Activated CD4-positive, alpha-beta T cell treated with anti-CD3 and anti-CD28 coated beads, Interleukin-2, amount 10 ng/mL, durations not matched to agents 24 days and 14 days (primary cell): ENCODE measurements around the gene TADA2B. TPM values are rescaled to one million over a fixed set of nuclear protein-coding genes. Genes with fewer than 3 reads are reported as not detected.

Experiments used
- DNase-seq: peaks from one replicate; pipeline ENCODE4 v3.0.0; 2022
- H3K27ac Mint-ChIP-seq: one replicate; pipeline ENCODE4 v1.8.0; 2022; ENCODE audit warnings: mild to moderate bottlenecking, mixed read lengths
- H3K27me3 Mint-ChIP-seq: one replicate; pipeline ENCODE4 v1.8.0; 2022; ENCODE audit warnings: mixed read lengths
- H3K36me3 Mint-ChIP-seq: one replicate; pipeline ENCODE4 v1.8.0; 2022; ENCODE audit warnings: low read depth, mild to moderate bottlenecking, mixed read lengths
- H3K4me1 Mint-ChIP-seq: one replicate; pipeline ENCODE4 v1.8.0; 2021; ENCODE audit warnings: mixed read lengths
- H3K4me3 Mint-ChIP-seq: one replicate; pipeline ENCODE4 v1.8.0; 2022; ENCODE audit warnings: mild to moderate bottlenecking, moderate library complexity, mixed read lengths
- H3K9me3 Mint-ChIP-seq: one replicate; pipeline ENCODE4 v1.8.0; 2021; ENCODE audit warnings: mixed read lengths
- intact Hi-C: fragments of 100-400 bp; cut with micrococcal nuclease; formaldehyde crosslinking; loops from one replicate; pipeline ENCODE4 v1.15.1; 2023
- total RNA-seq: library from RNA; stranded (reverse); gene quantifications from 2 replicates; pipeline ENCODE4 v1.2.3, GENCODE V29; 2022

TADA2B gene
- 12.9 and 13.3 TPM in 2 replicates for total RNA-seq

DNA sequence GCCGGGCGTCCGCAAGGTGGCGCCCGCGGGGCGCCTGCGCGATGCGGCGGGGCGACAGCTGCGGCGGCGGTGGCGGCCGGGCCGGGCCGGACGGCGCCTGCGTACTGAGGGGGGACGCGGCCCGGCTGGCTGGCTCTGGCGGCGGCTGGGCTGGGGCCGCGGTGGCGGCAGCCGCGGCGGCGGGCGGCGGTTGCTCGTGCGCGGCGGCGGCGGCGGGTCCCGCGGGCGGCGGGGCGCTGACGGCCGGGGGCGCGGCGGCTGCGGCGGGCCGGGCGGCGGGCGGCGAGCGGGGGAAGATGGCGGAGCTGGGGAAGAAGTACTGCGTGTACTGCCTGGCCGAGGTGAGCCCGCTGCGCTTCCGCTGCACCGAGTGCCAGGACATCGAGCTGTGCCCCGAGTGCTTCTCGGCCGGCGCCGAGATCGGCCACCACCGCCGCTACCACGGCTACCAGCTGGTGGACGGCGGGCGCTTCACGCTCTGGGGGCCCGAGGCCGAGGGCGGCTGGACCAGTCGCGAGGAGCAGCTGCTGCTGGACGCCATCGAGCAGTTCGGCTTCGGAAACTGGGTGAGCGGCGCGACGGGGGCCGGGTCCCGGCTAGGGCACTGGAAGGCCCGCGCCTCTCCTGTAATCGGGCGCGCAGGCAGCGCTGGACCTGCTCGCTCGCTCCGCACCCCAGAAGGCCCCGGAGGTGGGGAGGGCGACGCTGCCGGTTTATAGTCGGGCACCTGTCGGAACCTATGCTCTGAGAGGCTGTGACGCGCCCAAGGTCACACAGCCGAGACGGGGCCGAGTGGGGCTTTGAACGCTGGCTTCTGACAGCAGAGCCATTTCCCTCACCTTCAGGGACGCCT lies at the start of gene TADA2B:
Gene TADA2B, plus strand, starts transcription at position 89 of the 853 bp plus-strand sequence. Its CDS starts 208 bp downstream, at position 297.
- H3K27me3 Mint-ChIP-seq: peaks cover 12% of the 10 kb centered on the region

GRCh38 chr4:6996481-6996880 lies 46.7 kb upstream of the TADA2B start:
- intact Hi-C loops: no loop called here
- Mint-ChIP-seq H3K4me1 (peaks cover 50% of the 10 kb centered on the region), H3K27ac (no peak overlapping the region), H3K36me3 (peaks cover 47% of the 10 kb centered on the region), H3K27me3 (no peaks in the 10 kb centered on the region), H3K4me3 (no peak overlapping the region), H3K9me3 (no peaks in the 10 kb centered on the region)
- DNase-seq: no peak

More for the DNA sequence above, at the start of gene TADA2B:
- Mint-ChIP-seq H3K4me3 (peak within 1 kb of the TSS; percentile 97), H3K9me3 (no peaks in the 10 kb centered on the region), H3K36me3 (peaks cover 7% of the 10 kb centered on the region), H3K27ac (peak within 1 kb of the TSS; percentile 89), H3K4me1 (peaks cover 41% of the 10 kb centered on the region)
- intact Hi-C loops: loop anchor here (1.0 to 5.0 kb wide), 4 partner anchors 25 to 146 kb away; partner anchors contain the start of gene GRPEL1
- peak; percentile 86 for DNase-seq

GRCh38 chr4:6999172-7000086 lies 43.7 kb upstream of the TADA2B start:
- peaks cover 35% of the 10 kb centered on the region for H3K4me1 Mint-ChIP-seq
- intact Hi-C loops: no loop called here
- H3K27ac Mint-ChIP-seq: peak overlapping the region; percentile 91
- H3K9me3 Mint-ChIP-seq: no peaks in the 10 kb centered on the region
- peak overlapping the region; percentile 73 for H3K4me3 Mint-ChIP-seq
- peak; percentile 85 for DNase-seq
- no peaks in the 10 kb centered on the region for H3K27me3 Mint-ChIP-seq
- H3K36me3 Mint-ChIP-seq: peaks cover 59% of the 10 kb centered on the region

DNA sequence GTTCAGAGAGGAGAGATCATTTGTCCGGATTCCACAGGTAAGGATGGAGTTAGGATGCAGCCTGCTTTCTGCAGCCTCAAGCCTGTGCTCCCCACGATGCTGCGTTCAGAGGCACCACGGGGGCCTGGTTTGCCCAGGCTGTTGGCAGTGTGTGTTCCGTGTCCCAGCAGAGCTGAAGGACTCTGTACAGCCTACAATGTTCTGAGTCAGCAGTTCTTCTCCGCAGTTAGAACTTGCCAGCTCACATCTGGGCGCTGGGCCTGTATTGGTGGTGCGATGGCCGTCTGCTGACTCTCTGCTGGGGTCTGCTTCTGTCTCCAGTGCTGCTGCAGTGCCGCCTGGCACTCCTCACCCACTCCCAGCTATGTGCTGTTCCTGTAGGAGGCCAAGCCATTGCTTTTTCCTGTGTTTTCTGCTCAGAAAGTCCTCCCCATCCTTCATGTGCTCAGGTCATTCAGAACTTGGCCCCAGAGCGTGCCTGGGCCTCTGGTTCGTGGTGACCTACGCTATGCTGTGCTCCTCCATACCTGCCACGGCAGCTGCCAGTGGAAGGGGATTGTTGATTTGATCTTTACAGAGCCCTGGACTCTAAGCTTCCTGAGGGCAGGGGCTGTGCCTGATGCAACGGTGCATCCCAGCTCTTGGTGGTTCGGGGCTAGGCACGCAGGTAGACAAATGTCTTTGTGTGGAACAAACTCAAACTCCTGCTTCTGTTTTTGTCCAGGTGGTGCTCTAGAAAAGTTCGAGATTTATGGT lies 42.6 kb upstream of the TADA2B start:
- intact Hi-C loops: no loop called here
- H3K36me3 Mint-ChIP-seq: peaks cover 59% of the 10 kb centered on the region
- H3K4me3 Mint-ChIP-seq: peak overlapping the region; percentile 18
- peak overlapping the region; percentile 91 for H3K27ac Mint-ChIP-seq
- H3K9me3 Mint-ChIP-seq: no peaks in the 10 kb centered on the region
- DNase-seq: no peak
- H3K4me1 Mint-ChIP-seq: peaks cover 35% of the 10 kb centered on the region
- H3K27me3 Mint-ChIP-seq: no peaks in the 10 kb centered on the region

- peaks cover 62% of the 10 kb centered on the region for H3K36me3 Mint-ChIP-seq
- H3K4me3 Mint-ChIP-seq: no peak overlapping the region
- no peak overlapping the region for H3K27ac Mint-ChIP-seq
Measured at GRCh38 chr4:7001271-7001670, 41.9 kb upstream of the TADA2B start.

GRCh38 chr4:7002336-7002735 lies 40.8 kb upstream of the TADA2B start:
- H3K36me3 Mint-ChIP-seq: peaks cover 65% of the 10 kb centered on the region
- H3K27ac Mint-ChIP-seq: peak overlapping the region; percentile 39
- no peak for DNase-seq
- intact Hi-C loops: no loop called here
- H3K9me3 Mint-ChIP-seq: no peaks in the 10 kb centered on the region
- H3K4me3 Mint-ChIP-seq: no peak overlapping the region
- H3K4me1 Mint-ChIP-seq: peaks cover 39% of the 10 kb centered on the region
- H3K27me3 Mint-ChIP-seq: no peaks in the 10 kb centered on the region

More at GRCh38 chr4:7001271-7001670, 41.9 kb upstream of the TADA2B start:
- no peaks in the 10 kb centered on the region for H3K9me3 Mint-ChIP-seq
- no peak for DNase-seq
- intact Hi-C loops: no loop called here
- H3K4me1 Mint-ChIP-seq: peaks cover 37% of the 10 kb centered on the region
- H3K27me3 Mint-ChIP-seq: no peaks in the 10 kb centered on the region

DNA sequence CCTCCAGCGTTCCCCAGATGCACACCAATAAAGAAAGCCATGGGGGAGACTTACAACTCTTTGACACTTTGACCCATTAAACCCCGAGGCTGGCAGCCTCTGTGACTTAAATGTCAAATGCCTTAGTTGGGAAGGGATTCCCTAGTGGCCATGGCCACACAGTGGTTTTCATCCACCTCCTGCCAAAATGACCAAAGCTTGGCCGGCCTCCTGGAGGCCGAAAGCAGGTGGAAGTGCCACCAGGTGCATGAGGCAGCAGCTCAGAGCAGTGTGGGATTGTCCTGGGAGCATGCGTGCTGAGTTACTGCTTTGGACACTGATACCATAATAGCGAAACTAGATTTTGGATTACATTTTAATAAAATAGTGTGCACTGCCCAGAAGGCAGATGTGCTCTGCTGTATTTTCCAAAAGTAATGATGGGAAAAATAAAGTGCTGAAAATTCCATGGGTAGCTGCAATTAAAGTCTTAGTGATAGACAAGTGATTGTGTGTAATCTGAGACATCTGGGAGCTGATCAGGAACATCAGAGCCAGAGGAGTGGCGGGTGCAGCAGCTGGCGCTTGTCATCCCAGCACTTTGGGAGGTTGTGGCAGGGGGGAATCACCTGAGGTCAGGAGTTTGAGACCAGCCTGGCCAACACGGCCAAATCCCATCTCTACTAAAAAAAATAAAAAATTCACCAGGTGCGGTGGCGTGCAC lies 39.8 kb upstream of the TADA2B start:
- intact Hi-C loops: no loop called here
- peaks cover 69% of the 10 kb centered on the region for H3K36me3 Mint-ChIP-seq
- no peaks in the 10 kb centered on the region for H3K27me3 Mint-ChIP-seq
- no peak for DNase-seq
- no peak overlapping the region for H3K27ac Mint-ChIP-seq
- no peak overlapping the region for H3K4me3 Mint-ChIP-seq
- peaks cover 35% of the 10 kb centered on the region for H3K4me1 Mint-ChIP-seq
- H3K9me3 Mint-ChIP-seq: no peaks in the 10 kb centered on the region

DNA sequence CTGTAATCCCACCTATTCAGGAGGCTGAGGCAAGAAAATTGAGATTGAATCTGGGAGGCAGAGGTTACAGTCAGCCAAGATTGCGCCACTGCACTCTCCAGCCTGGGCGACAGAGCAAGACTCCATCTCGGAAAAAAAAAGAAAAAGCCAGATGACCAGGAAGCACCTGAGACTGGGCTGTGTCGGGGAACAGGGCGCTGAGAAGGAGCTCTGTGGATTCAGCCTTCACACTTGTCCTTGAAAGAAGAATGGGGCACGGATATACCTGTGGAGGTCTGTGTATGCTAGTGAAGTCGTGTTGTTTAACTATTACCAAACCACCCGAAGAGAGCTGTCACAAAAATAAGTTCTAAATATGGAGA lies 39.3 kb upstream of the TADA2B start:
- no peak for DNase-seq

GRCh38 chr4:7004331-7004730 lies 38.8 kb upstream of the TADA2B start:
- intact Hi-C loops: no loop called here
- Mint-ChIP-seq H3K27me3 (no peaks in the 10 kb centered on the region), H3K4me1 (peaks cover 25% of the 10 kb centered on the region), H3K4me3 (no peak overlapping the region), H3K36me3 (peaks cover 66% of the 10 kb centered on the region), H3K9me3 (no peaks in the 10 kb centered on the region), H3K27ac (peak overlapping the region; percentile 3)
- DNase-seq: no peak

More for the DNA sequence above, 39.3 kb upstream of the TADA2B start:
- H3K4me3 Mint-ChIP-seq: no peak overlapping the region
- H3K4me1 Mint-ChIP-seq: peaks cover 30% of the 10 kb centered on the region
- H3K9me3 Mint-ChIP-seq: no peaks in the 10 kb centered on the region
- intact Hi-C loops: no loop called here
- H3K27me3 Mint-ChIP-seq: no peaks in the 10 kb centered on the region
- H3K36me3 Mint-ChIP-seq: peaks cover 68% of the 10 kb centered on the region
- no peak overlapping the region for H3K27ac Mint-ChIP-seq

- H3K4me1 Mint-ChIP-seq: peaks cover 14% of the 10 kb centered on the region
Measured at GRCh38 chr4:7005571-7005970, 37.6 kb upstream of the TADA2B start.

GRCh38 chr4:7006411-7006810 lies 36.8 kb upstream of the TADA2B start:
- intact Hi-C loops: no loop called here
- peaks cover 65% of the 10 kb centered on the region for H3K36me3 Mint-ChIP-seq
- no peaks in the 10 kb centered on the region for H3K27me3 Mint-ChIP-seq
- H3K9me3 Mint-ChIP-seq: no peaks in the 10 kb centered on the region
- no peak overlapping the region for H3K4me3 Mint-ChIP-seq
- no peak for DNase-seq
- H3K27ac Mint-ChIP-seq: peak overlapping the region; percentile 59
- H3K4me1 Mint-ChIP-seq: peaks cover 10% of the 10 kb centered on the region

More at GRCh38 chr4:7005571-7005970, 37.6 kb upstream of the TADA2B start:
- Mint-ChIP-seq H3K9me3 (no peaks in the 10 kb centered on the region), H3K27me3 (no peaks in the 10 kb centered on the region), H3K36me3 (peaks cover 67% of the 10 kb centered on the region), H3K4me3 (no peak overlapping the region), H3K27ac (no peak overlapping the region)
- no peak for DNase-seq
- intact Hi-C loops: no loop called here

- Mint-ChIP-seq H3K9me3 (no peaks in the 10 kb centered on the region), H3K36me3 (peaks cover 60% of the 10 kb centered on the region), H3K27me3 (no peaks in the 10 kb centered on the region), H3K4me3 (no peak overlapping the region), H3K27ac (peak overlapping the region; percentile 26), H3K4me1 (peaks cover 10% of the 10 kb centered on the region)
- intact Hi-C loops: no loop called here
- DNase-seq: no peak
Measured at GRCh38 chr4:7007142-7007907, 35.8 kb upstream of the TADA2B start.
